Mucosa of descending colon (tissue), 3 donors: Measurements from ENCODE around the gene ZNF281. TPM values are rescaled to one million over a fixed set of nuclear protein-coding genes. Genes with fewer than 3 reads are reported as not detected.

ENCODE experiments used
- ATAC-seq: fragments of 200-7000 bp; cut with Tn5 transposase; one replicate; pipeline ENCODE4 v1.9.1; 2020; ENCODE audit warnings: mild to moderate bottlenecking, moderate library complexity
- DNase-seq, 3 donors: peaks; one replicate each; pipeline ENCODE4 v3.0.0-alpha.2; 2020
- H3K36me3 ChIP-seq: fragments of 200-600 bp; one replicate; pipeline ENCODE4 v1.8.0; 2021; ENCODE audit warnings: low read depth, mild to moderate bottlenecking
- H3K4me1 ChIP-seq: fragments of 200-600 bp; one replicate; pipeline ENCODE4 v1.8.0; 2021; ENCODE audit warnings: low read depth, mild to moderate bottlenecking
- H3K4me3 ChIP-seq: fragments of 200-600 bp; one replicate; pipeline ENCODE4 v1.8.0; 2021; ENCODE audit warnings: mild to moderate bottlenecking
- H3K9me3 ChIP-seq: fragments of 200-600 bp; one replicate; pipeline ENCODE4 v1.8.0; 2021; ENCODE audit warnings: mild to moderate bottlenecking
- CTCF ChIP-seq: fragments of 200-600 bp; IDR thresholded peaks from one replicate; pipeline ENCODE4 v1.8.0; 2022; ENCODE audit warnings: antibody characterized with exemption, mild to moderate bottlenecking
- intact Hi-C, 2 donors: fragments of 100-400 bp; cut with DNase I in 1 of 2; cut with micrococcal nuclease in 1 of 2; formaldehyde crosslinking; loops; one replicate each; pipeline versions ENCODE4 v1.11.0 to v1.11.1; 2022; cut with DNase I, micrococcal nuclease
- total RNA-seq, 3 donors: library from RNA; stranded (reverse); fragmentation: NEBNext Ultra II Directional in 2 of 3; extraction: Animal tissue kit (Norgen Biotek cat#: 25700) in 2 of 3; gene quantifications; one replicate each; pipeline versions ENCODE4 v1.2.1 to v1.2.4, GENCODE V29; 2021 to 2023
- donor health status: DM: no; HTN: no; CAD: no; lungs with moderate emphysema.
- donor health status: DM: no; HTN: no; CAD: no.
- donor health status: DM: no; HTN: yes; CAD: no.

The ZNF281 gene
- total RNA-seq, 3 donors from 2014 or later = 8.4 to 12.3 (median 8.5) TPM

GRCh38 chr1:200452850-200453552, 43.2 kb upstream of the ZNF281 start:
- TF ChIP-seq CTCF = no peak

GRCh38 chr1:200448034-200448762, 38.4 kb upstream of the ZNF281 start:
- Histone ChIP-seq H3K4me3 (no peak overlapping the region), H3K36me3 (no peaks in the 10 kb centered on the region), H3K9me3 (no peaks in the 10 kb centered on the region), H3K4me1 (no peaks in the 10 kb centered on the region)
- intact Hi-C loops = no loop called here
- ATAC-seq (no peak), DNase-seq (no peak)
- no peak for TF ChIP-seq CTCF

More at GRCh38 chr1:200452850-200453552, 43.2 kb upstream of the ZNF281 start:
- Histone ChIP-seq H3K9me3 (no peaks in the 10 kb centered on the region), H3K36me3 (no peaks in the 10 kb centered on the region), H3K4me3 (no peak overlapping the region), H3K4me1 (no peaks in the 10 kb centered on the region)
- no peak for DNase-seq
- intact Hi-C loops = no loop called here
- ATAC-seq = no peak

GRCh38 chr1:200445213-200445612, 35.4 kb upstream of the ZNF281 start:
- no peaks in the 10 kb centered on the region for H3K4me1 ChIP-seq
- H3K4me3 ChIP-seq = no peak overlapping the region
- no peak for DNase-seq
- TF ChIP-seq CTCF = no peak
- H3K9me3 ChIP-seq = no peaks in the 10 kb centered on the region
- intact Hi-C loops = no loop called here
- H3K36me3 ChIP-seq = no peaks in the 10 kb centered on the region
- ATAC-seq = no peak

- ATAC-seq (no peak), DNase-seq (no peak)
- no peak for TF ChIP-seq CTCF
- Histone ChIP-seq H3K4me3 (no peak overlapping the region), H3K36me3 (no peaks in the 10 kb centered on the region), H3K4me1 (no peaks in the 10 kb centered on the region), H3K9me3 (no peaks in the 10 kb centered on the region)
- intact Hi-C loops = no loop called here
These were observed 34.6 kb upstream of the ZNF281 start for GRCh38 chr1:200444478-200444877.

GRCh38 chr1:200443860-200444259, 34.0 kb upstream of the ZNF281 start:
- Histone ChIP-seq H3K36me3 (no peaks in the 10 kb centered on the region), H3K4me1 (no peaks in the 10 kb centered on the region), H3K4me3 (no peak overlapping the region), H3K9me3 (no peaks in the 10 kb centered on the region)
- ATAC-seq (no peak), DNase-seq (no peak)
- no peak for TF ChIP-seq CTCF
- intact Hi-C loops = no loop called here
